ENCODE results near the gene DDX31. TPM values are rescaled to one million over a fixed set of nuclear protein-coding genes. Genes with fewer than 3 reads are reported as not detected.

Gene DDX31
- total RNA-seq, 1 experiment from 2014 or later: 26.2 TPM

- TF ChIP-seq E2F5 (CRISPR knock-in tag; IDR thresholded peaks at IDR 0.05): no peak
- no peak for TF ChIP-seq FOXJ3 (CRISPR knock-in tag; IDR thresholded peaks at IDR 0.05; ENCODE audit: borderline replicate concordance)
- TF ChIP-seq MAX (CRISPR knock-in tag; IDR thresholded peaks at IDR 0.05): no peak
- TF ChIP-seq, protein P1, sequence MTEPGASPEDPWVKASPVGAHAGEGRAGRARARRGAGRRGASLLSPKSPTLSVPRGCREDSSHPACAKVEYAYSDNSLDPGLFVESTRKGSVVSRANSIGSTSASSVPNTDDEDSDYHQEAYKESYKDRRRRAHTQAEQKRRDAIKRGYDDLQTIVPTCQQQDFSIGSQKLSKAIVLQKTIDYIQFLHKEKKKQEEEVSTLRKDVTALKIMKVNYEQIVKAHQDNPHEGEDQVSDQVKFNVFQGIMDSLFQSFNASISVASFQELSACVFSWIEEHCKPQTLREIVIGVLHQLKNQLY (CRISPR knock-in tag; IDR thresholded peaks at IDR 0.05): no peak
- no peak for TF ChIP-seq E2F4 (CRISPR knock-in tag; IDR thresholded peaks at IDR 0.05; ENCODE audit: borderline replicate concordance, low read depth)
Measured at GRCh38 chr9:132583584-132584304, 86.0 kb downstream of the DDX31 start (continued).

DNA sequence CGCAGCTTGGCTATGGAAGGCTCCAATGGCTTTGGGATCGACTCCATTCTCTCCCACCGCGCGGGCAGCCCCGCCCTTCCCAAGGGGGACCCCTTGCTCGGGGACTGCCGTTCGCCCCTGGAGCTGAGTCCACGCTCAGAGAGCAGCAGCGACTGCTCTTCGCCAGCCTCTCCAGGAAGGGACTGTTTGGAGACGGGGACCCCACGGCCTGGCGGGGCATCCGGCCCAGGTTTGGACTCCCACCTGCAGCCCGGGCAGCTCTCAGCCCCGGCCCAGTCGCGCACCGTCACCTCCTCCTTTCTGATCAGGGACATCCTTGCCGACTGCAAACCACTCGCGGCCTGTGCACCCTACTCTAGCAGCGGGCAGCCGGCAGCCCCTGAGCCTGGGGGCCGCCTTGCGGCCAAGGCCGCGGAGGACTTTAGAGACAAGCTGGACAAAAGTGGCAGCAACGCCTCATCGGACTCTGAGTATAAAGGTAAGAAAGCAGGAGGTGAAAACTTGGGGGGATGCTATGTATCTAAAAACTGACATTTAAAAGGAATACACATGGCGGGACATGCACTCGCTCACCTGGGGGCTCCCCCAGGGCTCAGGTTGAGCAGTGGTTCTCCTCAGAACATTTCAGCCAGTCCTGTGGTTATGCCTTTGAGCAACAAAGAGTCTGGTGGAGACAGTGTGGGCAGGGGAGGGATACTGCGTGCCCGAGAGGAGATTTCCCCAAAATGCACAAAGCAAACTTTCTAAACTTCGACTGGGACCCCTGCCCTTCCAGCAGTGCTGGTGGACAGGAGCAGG is 86.8 kb downstream of the DDX31 start:
- ATAC-seq: no peak
- Mint-ChIP-seq H3K27me3 (ENCODE audit: low read depth) (peaks cover 99% of the 10 kb centered on the region), H3K9me3 (no peaks in the 10 kb centered on the region), H3K4me3 (no peak overlapping the region), H3K4me1 (peaks cover 50% of the 10 kb centered on the region), H3K27ac (no peak overlapping the region), H3K36me3 (no peaks in the 10 kb centered on the region)
- no peak for DNase-seq (ENCODE audit: low spot score)
- no peak for TF ChIP-seq KAT7 (CRISPR knock-in tag; IDR thresholded peaks at IDR 0.05; ENCODE audit: borderline replicate concordance)
- TF ChIP-seq ZBTB21 (CRISPR knock-in tag; IDR thresholded peaks at IDR 0.05; ENCODE audit: borderline replicate concordance): no peak
- TF ChIP-seq TP53 (CRISPR knock-in tag; IDR thresholded peaks at IDR 0.05): no peak
- TF ChIP-seq NR3C1 (CRISPR knock-in tag; conservative IDR thresholded peaks at IDR 0.05; ENCODE audit: low read depth): no peak
- no peak for TF ChIP-seq IRF2 (CRISPR knock-in tag; IDR thresholded peaks at IDR 0.05; ENCODE audit: borderline replicate concordance, low read depth)
- TF ChIP-seq PREB (CRISPR knock-in tag; IDR thresholded peaks at IDR 0.05; ENCODE audit: borderline replicate concordance): no peak
- no peak for TF ChIP-seq TEAD1 (CRISPR knock-in tag; IDR thresholded peaks at IDR 0.05)
- TF ChIP-seq, protein P2, sequence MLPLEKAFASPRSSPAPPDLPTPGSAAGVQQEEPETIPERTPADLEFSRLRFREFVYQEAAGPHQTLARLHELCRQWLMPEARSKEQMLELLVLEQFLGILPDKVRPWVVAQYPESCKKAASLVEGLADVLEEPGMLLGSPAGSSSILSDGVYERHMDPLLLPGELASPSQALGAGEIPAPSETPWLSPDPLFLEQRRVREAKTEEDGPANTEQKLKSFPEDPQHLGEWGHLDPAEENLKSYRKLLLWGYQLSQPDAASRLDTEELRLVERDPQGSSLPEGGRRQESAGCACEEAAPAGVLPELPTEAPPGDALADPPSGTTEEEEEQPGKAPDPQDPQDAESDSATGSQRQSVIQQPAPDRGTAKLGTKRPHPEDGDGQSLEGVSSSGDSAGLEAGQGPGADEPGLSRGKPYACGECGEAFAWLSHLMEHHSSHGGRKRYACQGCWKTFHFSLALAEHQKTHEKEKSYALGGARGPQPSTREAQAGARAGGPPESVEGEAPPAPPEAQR (CRISPR knock-in tag; IDR thresholded peaks at IDR 0.05): no peak
- no peak for TF ChIP-seq NFYB (CRISPR knock-in tag; conservative IDR thresholded peaks at IDR 0.05; ENCODE audit: low read depth)
- TF ChIP-seq, protein P1 (CRISPR knock-in tag; IDR thresholded peaks at IDR 0.05): no peak
- no peak for TF ChIP-seq JAZF1 (CRISPR knock-in tag; IDR thresholded peaks at IDR 0.05)
- TF ChIP-seq TEAD4 (CRISPR knock-in tag; IDR thresholded peaks at IDR 0.05): no peak
- no peak for TF ChIP-seq NFE2L1 (CRISPR knock-in tag; IDR thresholded peaks at IDR 0.05)
- TF ChIP-seq ZNF219 (CRISPR knock-in tag; IDR thresholded peaks at IDR 0.05; ENCODE audit: borderline replicate concordance): no peak
- ChIA-PET CTCF (interaction anchor here (1.1 kb wide), 1 partner anchor 61 kb away, joined by 3 read pairs; no protein-coding TSS in a partner anchor), POLR2A (no interaction called here)

Measured in WTC11 (cell line).